ENCODE measurements around the gene SLCO1C1.

SLCO1C1 gene

DNA sequence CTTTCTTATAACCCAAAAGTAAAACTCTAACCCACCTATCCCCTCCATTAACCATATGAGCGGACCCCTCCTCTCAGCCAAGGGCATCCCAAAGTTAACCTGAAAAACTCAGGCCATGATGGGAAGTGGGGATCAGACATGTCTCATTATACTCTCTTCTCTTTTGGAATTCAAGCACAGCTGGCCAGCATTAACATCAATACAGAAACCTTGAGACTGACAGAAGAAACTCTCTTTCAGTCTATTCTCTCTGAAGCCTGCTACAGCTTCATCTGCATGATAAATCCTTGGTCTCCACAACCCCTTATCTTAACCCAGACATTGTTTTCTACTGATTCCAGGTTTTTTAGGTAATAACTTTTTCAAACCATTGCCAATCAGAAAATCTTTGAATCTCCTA is 97.8 kb downstream of the SLCO1C1 start:
- DNase-seq (ENCODE audit: low spot score): no peak
- TF ChIP-seq, protein P1, sequence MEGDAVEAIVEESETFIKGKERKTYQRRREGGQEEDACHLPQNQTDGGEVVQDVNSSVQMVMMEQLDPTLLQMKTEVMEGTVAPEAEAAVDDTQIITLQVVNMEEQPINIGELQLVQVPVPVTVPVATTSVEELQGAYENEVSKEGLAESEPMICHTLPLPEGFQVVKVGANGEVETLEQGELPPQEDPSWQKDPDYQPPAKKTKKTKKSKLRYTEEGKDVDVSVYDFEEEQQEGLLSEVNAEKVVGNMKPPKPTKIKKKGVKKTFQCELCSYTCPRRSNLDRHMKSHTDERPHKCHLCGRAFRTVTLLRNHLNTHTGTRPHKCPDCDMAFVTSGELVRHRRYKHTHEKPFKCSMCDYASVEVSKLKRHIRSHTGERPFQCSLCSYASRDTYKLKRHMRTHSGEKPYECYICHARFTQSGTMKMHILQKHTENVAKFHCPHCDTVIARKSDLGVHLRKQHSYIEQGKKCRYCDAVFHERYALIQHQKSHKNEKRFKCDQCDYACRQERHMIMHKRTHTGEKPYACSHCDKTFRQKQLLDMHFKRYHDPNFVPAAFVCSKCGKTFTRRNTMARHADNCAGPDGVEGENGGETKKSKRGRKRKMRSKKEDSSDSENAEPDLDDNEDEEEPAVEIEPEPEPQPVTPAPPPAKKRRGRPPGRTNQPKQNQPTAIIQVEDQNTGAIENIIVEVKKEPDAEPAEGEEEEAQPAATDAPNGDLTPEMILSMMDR (IDR thresholded peaks at IDR 0.05; ENCODE audit: extremely low read depth, missing control alignments): no peak

DNA sequence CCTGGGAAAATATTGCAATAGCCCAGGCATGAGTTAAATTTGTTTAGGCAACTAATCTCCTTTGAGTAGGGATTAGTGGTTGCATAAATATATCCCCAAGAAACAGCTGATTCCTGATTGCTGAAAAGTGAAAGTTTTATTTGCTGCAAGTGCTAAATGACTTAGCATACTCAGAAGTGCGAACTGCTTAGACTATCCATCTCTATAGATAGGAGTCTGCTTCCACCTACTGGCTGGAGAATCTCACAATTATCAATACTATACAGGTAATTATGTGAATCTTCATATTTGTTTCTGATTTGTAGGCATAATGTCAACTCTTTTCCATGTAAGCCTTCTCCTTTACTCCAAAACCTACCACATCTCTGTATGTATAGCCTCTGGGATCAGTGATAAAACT is 103.4 kb downstream of the SLCO1C1 start:
- DNase-seq (ENCODE audit: low spot score): no peak
- TF ChIP-seq, protein P1 (IDR thresholded peaks at IDR 0.05; ENCODE audit: extremely low read depth, missing control alignments): no peak

DNA sequence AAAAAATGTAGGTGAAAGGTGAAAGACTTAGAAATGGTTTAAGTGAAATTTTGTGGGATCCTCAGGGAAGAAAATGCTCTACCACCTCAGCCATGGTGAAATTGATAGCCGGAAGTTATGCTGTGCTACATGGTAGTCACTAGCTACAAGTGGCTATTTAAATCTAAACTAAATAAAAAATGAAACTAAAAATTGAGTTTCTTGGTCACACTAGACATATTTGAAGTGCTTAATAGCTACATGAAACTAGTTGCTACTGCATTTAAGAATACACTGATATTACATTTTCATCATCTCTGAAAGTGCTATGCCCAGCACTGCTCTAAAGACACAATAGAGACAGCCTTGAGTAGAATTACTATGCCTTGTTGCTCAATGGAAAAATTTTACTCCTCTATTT is 105.0 kb downstream of the SLCO1C1 start:
- TF ChIP-seq, protein P1 (IDR thresholded peaks at IDR 0.05; ENCODE audit: extremely low read depth, missing control alignments): no peak
- DNase-seq (ENCODE audit: low spot score): no peak

DNA sequence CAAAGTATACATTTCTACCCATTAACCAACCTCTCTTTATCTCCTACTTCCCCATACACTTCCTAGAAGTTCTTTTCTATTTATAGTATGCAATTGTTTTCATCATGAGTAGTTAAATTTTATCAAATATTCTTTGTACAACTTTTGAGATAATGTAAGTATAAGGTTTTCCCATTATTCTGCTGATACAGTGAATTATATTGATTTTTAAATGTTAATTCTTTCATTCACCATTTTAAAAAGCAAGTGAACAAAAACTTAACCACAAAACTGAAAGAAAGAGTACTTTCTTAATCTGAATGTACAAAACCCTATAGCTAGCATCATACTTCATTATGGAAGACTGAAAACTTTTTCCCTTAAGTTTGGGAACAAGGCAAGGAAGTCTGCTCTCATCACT is 105.9 kb downstream of the SLCO1C1 start:
- TF ChIP-seq, protein P1 (IDR thresholded peaks at IDR 0.05; ENCODE audit: extremely low read depth, missing control alignments): no peak
- DNase-seq (ENCODE audit: low spot score): no peak
